Measurements from ENCODE around the gene TMEM81.
A peak's percentile ranks its signal among the peaks of the same experiment; 100 is the strongest.

DNA sequence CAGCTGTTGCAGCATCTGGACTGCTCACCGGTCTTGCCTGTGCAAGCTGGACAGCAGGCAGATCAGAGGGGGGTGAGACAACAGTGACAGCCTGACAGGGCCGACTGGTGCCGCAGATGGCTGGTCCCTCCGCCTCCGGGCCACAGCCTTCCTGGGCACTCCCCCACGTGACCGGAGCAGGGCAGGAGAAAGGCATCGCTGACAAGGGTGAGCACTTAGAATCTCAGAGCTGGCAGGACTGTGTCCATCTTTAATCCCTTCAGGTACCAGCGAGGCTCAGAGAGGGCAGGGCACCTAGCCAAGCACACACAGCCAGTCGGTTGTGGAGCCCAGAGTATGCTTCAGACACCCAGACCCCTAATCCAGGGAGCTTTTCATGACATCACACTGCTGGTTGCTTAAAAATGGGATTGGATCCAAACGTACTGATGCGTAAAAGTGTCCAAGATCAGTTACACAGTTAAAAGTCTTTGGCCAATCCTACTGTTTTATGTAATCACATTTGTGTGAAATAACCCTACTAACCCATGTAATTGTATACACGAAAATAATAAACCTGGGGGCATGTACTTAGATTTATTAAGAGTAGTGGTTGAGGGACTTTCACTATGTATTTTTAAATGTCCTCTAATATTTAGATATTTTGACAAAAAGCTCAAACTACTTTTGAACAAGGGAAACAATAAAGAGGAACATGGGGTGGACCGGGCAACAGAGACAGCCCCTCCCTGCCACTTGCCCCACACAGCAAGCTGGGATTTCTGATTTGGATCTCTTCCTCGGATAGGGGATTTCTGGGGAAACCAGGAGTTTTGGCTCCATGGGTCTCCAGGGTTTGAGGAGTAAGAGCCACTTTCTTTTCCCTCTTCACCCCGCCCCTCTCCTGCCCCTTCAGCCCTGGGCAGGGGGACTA lies 42.0 kb downstream of the TMEM81 start:
- TF ChIP-seq, protein P1, sequence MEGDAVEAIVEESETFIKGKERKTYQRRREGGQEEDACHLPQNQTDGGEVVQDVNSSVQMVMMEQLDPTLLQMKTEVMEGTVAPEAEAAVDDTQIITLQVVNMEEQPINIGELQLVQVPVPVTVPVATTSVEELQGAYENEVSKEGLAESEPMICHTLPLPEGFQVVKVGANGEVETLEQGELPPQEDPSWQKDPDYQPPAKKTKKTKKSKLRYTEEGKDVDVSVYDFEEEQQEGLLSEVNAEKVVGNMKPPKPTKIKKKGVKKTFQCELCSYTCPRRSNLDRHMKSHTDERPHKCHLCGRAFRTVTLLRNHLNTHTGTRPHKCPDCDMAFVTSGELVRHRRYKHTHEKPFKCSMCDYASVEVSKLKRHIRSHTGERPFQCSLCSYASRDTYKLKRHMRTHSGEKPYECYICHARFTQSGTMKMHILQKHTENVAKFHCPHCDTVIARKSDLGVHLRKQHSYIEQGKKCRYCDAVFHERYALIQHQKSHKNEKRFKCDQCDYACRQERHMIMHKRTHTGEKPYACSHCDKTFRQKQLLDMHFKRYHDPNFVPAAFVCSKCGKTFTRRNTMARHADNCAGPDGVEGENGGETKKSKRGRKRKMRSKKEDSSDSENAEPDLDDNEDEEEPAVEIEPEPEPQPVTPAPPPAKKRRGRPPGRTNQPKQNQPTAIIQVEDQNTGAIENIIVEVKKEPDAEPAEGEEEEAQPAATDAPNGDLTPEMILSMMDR (conservative IDR thresholded peaks at IDR 0.05 in 1 of 2, IDR thresholded peaks at IDR 0.05 in 1 of 2; ENCODE audit: extremely low read depth in 1 of 2, insufficient read depth in 1 of 2, low read depth in 1 of 2, low read length in 2 of 2), result no peak
- TF ChIP-seq EZH2 (IDR thresholded peaks at IDR 0.05; ENCODE audit: borderline replicate concordance, low read length), result peak; percentile 32
